Naive thymus-derived CD4-positive, alpha-beta T cell (primary cell): ENCODE measurements around the gene MYO9A. TPM values are rescaled to one million over a fixed set of nuclear protein-coding genes. Genes with fewer than 3 reads are reported as not detected.

Source experiments
- ATAC-seq: fragments of 150-1000 bp; cut with Tn5 transposase; 2 replicates; pipeline ENCODE4 v1.10.0; 2021; ENCODE audit warnings: mild to moderate bottlenecking, moderate library complexity
- CTCF ChIA-PET: fragments of 350-600 bp; sonication (Branson Sonifier 250); formaldehyde crosslinking; loops from one replicate; lab custom pipeline; 2021; ENCODE audit warnings: antibody characterized with exemption; lab: Charles Lee
- POLR2A ChIA-PET: fragments of 350-600 bp; sonication (Branson Sonifier 250); formaldehyde crosslinking; loops from one replicate; lab custom pipeline; 2021; ENCODE audit warnings: antibody characterized with exemption, inconsistent platforms; lab: Charles Lee
- DNase-seq, 9 donors: peaks; one replicate each; pipeline versions ENCODE4 v3.0.0 to v3.0.0-alpha.2; 2020 to 2022; ENCODE audit warnings: mixed read lengths in 1 of 9
- H3K27ac ChIP-seq: one replicate; pipeline ENCODE4 v1.7.0; 2013; ENCODE audit warnings: mild to moderate bottlenecking, low read depth, low read length, moderate library complexity
- H3K27me3 ChIP-seq, 2 donors: one replicate each; pipeline ENCODE4 v1.7.0; 2013; ENCODE audit warnings: low read length in 2 of 2, mild to moderate bottlenecking in 2 of 2, moderate library complexity in 2 of 2; ENCODE audit not compliant: control insufficient read depth in 2 of 2, insufficient read depth in 2 of 2
- H3K36me3 ChIP-seq, 3 experiments: 1 replicate in 2 of 3; 2 replicates in 1 of 3; pipeline ENCODE4 v1.7.0; 2013; ENCODE audit warnings: low read length in 3 of 3, mild to moderate bottlenecking in 3 of 3, moderate library complexity in 1 of 3; ENCODE audit not compliant: insufficient read depth in 3 of 3, control insufficient read depth in 2 of 3
- H3K4me1 ChIP-seq, 2 donors: one replicate each; pipeline ENCODE4 v1.7.0; 2013; ENCODE audit warnings: low read length in 2 of 2, mild to moderate bottlenecking in 2 of 2, moderate library complexity in 1 of 2; ENCODE audit not compliant: control insufficient read depth in 2 of 2, insufficient read depth in 2 of 2
- H3K4me3 ChIP-seq: 2 replicates; pipeline ENCODE4 v1.7.0; 2013; ENCODE audit warnings: mild to moderate bottlenecking, low read length
- H3K9me3 ChIP-seq, 3 experiments: 1 replicate in 2 of 3; 2 replicates in 1 of 3; pipeline ENCODE4 v1.7.0; 2013; ENCODE audit warnings: low read length in 3 of 3; ENCODE audit not compliant: control insufficient read depth in 2 of 3
- H3K27ac Mint-ChIP-seq, 9 donors: one replicate each; pipeline ENCODE4 v1.8.0; 2020 to 2022; ENCODE audit warnings: mixed read lengths in 9 of 9, mild to moderate bottlenecking in 8 of 9, moderate library complexity in 5 of 9, inconsistent platforms in 2 of 9
- H3K27me3 Mint-ChIP-seq, 5 donors: one replicate each; pipeline ENCODE4 v1.8.0; 2021 to 2022; ENCODE audit warnings: mixed read lengths in 5 of 5, mild to moderate bottlenecking in 1 of 5
- H3K36me3 Mint-ChIP-seq, 5 donors: one replicate each; pipeline ENCODE4 v1.8.0; 2020 to 2022; ENCODE audit warnings: mixed read lengths in 5 of 5, mild to moderate bottlenecking in 3 of 5, inconsistent platforms in 1 of 5
- H3K4me1 Mint-ChIP-seq, 7 donors: one replicate each; pipeline ENCODE4 v1.8.0; 2020 to 2022; ENCODE audit warnings: mixed read lengths in 7 of 7, mild to moderate bottlenecking in 3 of 7, inconsistent platforms in 1 of 7
- H3K4me3 Mint-ChIP-seq, 10 donors: one replicate each; pipeline ENCODE4 v1.8.0; 2020 to 2022; ENCODE audit warnings: mild to moderate bottlenecking in 10 of 10, mixed read lengths in 10 of 10, moderate library complexity in 6 of 10, inconsistent platforms in 2 of 10
- H3K9me3 Mint-ChIP-seq, 11 donors: one replicate each; pipeline ENCODE4 v1.8.0; 2020 to 2022; ENCODE audit warnings: mixed read lengths in 11 of 11, mild to moderate bottlenecking in 4 of 11, inconsistent platforms in 1 of 11, moderate library complexity in 1 of 11
- intact Hi-C, 2 donors: fragments of 100-400 bp; cut with micrococcal nuclease; formaldehyde crosslinking; loops; one replicate each; pipeline ENCODE4 v1.15.1; 2023
- polyA plus RNA-seq, 2 donors: library from polyadenylated mRNA; unstranded; fragments of 300-500 nt; fragmentation: Illumina TruSeq; gene quantifications; one replicate each; pipeline ENCODE4 v1.2.3, GENCODE V29; 2021
- total RNA-seq, 6 experiments: library from RNA in 5 of 6; stranded (reverse) in 5 of 6; gene quantifications; 1 replicate in 5 of 6; 2 replicates in 1 of 6; pipeline ENCODE4 v1.2.3 and lab custom pipeline; 2021 to 2026

The MYO9A gene
- total and polyA plus RNA-seq, 7 experiments from 2014 or later = 8.4 to 53.3 (median 29.0) TPM

- CTCF ChIA-PET = no interaction called here
- H3K9me3 Mint-ChIP-seq = no peaks in the 10 kb centered on the region
- H3K27me3 Mint-ChIP-seq = no peaks in the 10 kb centered on the region
- no peak for DNase-seq
- POLR2A ChIA-PET = no interaction called here
- Histone ChIP-seq H3K4me3 (no peak overlapping the region), H3K27ac (no peak overlapping the region), H3K36me3 (peaks cover 0 to 8% (median 6%) of the 10 kb centered on the region in 3 experiments), H3K9me3 (no peaks in the 10 kb centered on the region), H3K4me1 (no peaks in the 10 kb centered on the region), H3K27me3 (no peaks in the 10 kb centered on the region)
- H3K4me3 Mint-ChIP-seq = no peak overlapping the region
- no peak overlapping the region for H3K27ac Mint-ChIP-seq
- ATAC-seq = no peak
- peaks cover 4 to 55% (median 33%) of the 10 kb centered on the region in 5 donors for H3K36me3 Mint-ChIP-seq
- intact Hi-C loops = no loop called here
- no peaks in the 10 kb centered on the region for H3K4me1 Mint-ChIP-seq
Measured at GRCh38 chr15:71892335-71892734, 225.6 kb downstream of the MYO9A start.

DNA sequence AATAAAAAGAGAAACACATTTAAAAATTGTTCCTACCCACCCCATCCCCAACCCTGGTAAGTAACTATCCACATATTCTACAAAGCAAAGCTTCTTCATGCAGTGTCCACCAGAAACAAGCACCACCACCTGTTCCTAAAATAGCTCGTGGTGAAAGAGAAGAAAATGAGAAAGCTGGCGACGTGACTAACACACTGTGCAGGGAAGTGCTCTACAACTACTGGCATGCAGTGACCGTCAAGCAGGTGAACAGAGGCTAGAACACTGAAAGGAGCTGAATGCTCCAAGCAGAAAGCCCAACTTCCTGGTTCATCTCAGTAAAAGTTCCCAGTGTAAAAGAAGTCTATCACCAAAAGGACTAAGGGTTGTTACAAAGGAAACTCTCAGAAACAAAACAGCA lies 226.9 kb downstream of the MYO9A start:
- Histone ChIP-seq H3K27ac (no peak overlapping the region), H3K4me1 (no peaks in the 10 kb centered on the region), H3K4me3 (no peak overlapping the region), H3K27me3 (no peaks in the 10 kb centered on the region), H3K36me3 (peaks cover 0 to 10% (median 6%) of the 10 kb centered on the region in 3 experiments), H3K9me3 (no peaks in the 10 kb centered on the region)
- DNase-seq (no peak), ATAC-seq (no peak)
- intact Hi-C loops = no loop called here
- no peaks in the 10 kb centered on the region for H3K27me3 Mint-ChIP-seq
- ChIA-PET CTCF (no interaction called here), POLR2A (no interaction called here)
- no peak overlapping the region for H3K4me3 Mint-ChIP-seq
- no peak overlapping the region for H3K27ac Mint-ChIP-seq
- H3K36me3 Mint-ChIP-seq = peaks cover 5 to 62% (median 40%) of the 10 kb centered on the region in 5 donors
- no peaks in the 10 kb centered on the region for H3K4me1 Mint-ChIP-seq
- H3K9me3 Mint-ChIP-seq = no peaks in the 10 kb centered on the region

GRCh38 chr15:71889947-71890346 lies 228.0 kb downstream of the MYO9A start:
- Histone ChIP-seq H3K27ac (no peak overlapping the region), H3K4me3 (no peak overlapping the region), H3K9me3 (no peaks in the 10 kb centered on the region), H3K27me3 (no peaks in the 10 kb centered on the region), H3K4me1 (no peaks in the 10 kb centered on the region), H3K36me3 (peaks cover 0 to 10% (median 6%) of the 10 kb centered on the region in 3 experiments)
- CTCF ChIA-PET = interaction anchor here (0.6 kb wide), 1 partner anchor 291 kb away, joined by 3 read pairs; no protein-coding TSS in a partner anchor
- Mint-ChIP-seq H3K9me3 (no peaks in the 10 kb centered on the region), H3K4me3 (no peak overlapping the region), H3K36me3 (peaks cover 5 to 70% (median 39%) of the 10 kb centered on the region in 5 donors), H3K27ac (no peak overlapping the region), H3K27me3 (no peaks in the 10 kb centered on the region), H3K4me1 (no peaks in the 10 kb centered on the region)
- intact Hi-C loops = no loop called here
- DNase-seq (no peak), ATAC-seq (no peak)
- POLR2A ChIA-PET = no interaction called here

- CTCF ChIA-PET = interaction anchor here (0.6 kb wide), 1 partner anchor 291 kb away, joined by 3 read pairs; no protein-coding TSS in a partner anchor
Measured at GRCh38 chr15:71889385-71889784, 228.6 kb downstream of the MYO9A start.

DNA sequence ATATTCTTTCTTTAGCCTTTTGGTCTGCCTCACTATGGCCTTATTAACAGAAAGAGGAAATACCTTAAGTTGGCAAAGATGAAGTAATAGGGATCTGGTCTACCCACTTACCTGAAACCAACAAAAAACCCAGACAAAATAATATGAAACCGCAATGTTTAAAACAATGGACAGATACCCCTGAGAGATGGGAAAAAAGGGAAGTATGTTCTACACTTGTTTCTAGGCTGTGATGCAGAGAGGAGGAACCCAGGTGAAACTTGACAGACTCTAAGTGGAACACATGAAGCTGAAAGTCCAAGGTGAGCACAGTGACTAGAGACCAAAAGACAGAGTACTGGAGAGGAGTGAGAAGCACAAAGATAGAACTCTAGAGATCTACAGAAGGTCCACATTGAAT lies 229.2 kb downstream of the MYO9A start:
- no peaks in the 10 kb centered on the region for H3K27me3 Mint-ChIP-seq
- no peak for ATAC-seq
- CTCF ChIA-PET = no interaction called here
- Histone ChIP-seq H3K9me3 (no peaks in the 10 kb centered on the region), H3K27me3 (no peaks in the 10 kb centered on the region), H3K4me3 (no peak overlapping the region), H3K4me1 (no peaks in the 10 kb centered on the region), H3K27ac (no peak overlapping the region), H3K36me3 (peaks cover 0 to 10% (median 6%) of the 10 kb centered on the region in 3 experiments)
- no peaks in the 10 kb centered on the region for H3K4me1 Mint-ChIP-seq
- H3K27ac Mint-ChIP-seq = no peak overlapping the region
- POLR2A ChIA-PET = no interaction called here
- H3K36me3 Mint-ChIP-seq = peaks cover 5 to 69% (median 40%) of the 10 kb centered on the region in 5 donors
- intact Hi-C loops = no loop called here
- no peak overlapping the region for H3K4me3 Mint-ChIP-seq
- DNase-seq = no peak
- H3K9me3 Mint-ChIP-seq = no peaks in the 10 kb centered on the region

More at GRCh38 chr15:71889385-71889784, 228.6 kb downstream of the MYO9A start:
- ATAC-seq (no peak), DNase-seq (no peak)
- Histone ChIP-seq H3K9me3 (no peaks in the 10 kb centered on the region), H3K4me1 (no peaks in the 10 kb centered on the region), H3K27me3 (no peaks in the 10 kb centered on the region), H3K36me3 (peaks cover 0 to 10% (median 6%) of the 10 kb centered on the region in 3 experiments), H3K4me3 (no peak overlapping the region), H3K27ac (no peak overlapping the region)
- intact Hi-C loops = no loop called here
- POLR2A ChIA-PET = no interaction called here
- Mint-ChIP-seq H3K4me3 (no peak overlapping the region), H3K4me1 (no peaks in the 10 kb centered on the region), H3K27ac (no peak overlapping the region), H3K27me3 (no peaks in the 10 kb centered on the region), H3K9me3 (no peaks in the 10 kb centered on the region), H3K36me3 (peaks cover 5 to 69% (median 37%) of the 10 kb centered on the region in 5 donors)

GRCh38 chr15:71885390-71885789 lies 232.6 kb downstream of the MYO9A start:
- Mint-ChIP-seq H3K36me3 (peaks cover under 1 to 71% (median 39%) of the 10 kb centered on the region in 5 donors), H3K4me3 (no peak overlapping the region), H3K9me3 (no peaks in the 10 kb centered on the region), H3K27me3 (no peaks in the 10 kb centered on the region), H3K27ac (no peak overlapping the region), H3K4me1 (no peaks in the 10 kb centered on the region)
- no peak overlapping the region for H3K4me3 ChIP-seq
- H3K27me3 ChIP-seq = no peaks in the 10 kb centered on the region
- DNase-seq (no peak), ATAC-seq (no peak)
- intact Hi-C loops = no loop called here
- CTCF ChIA-PET = no interaction called here
- no peaks in the 10 kb centered on the region for H3K4me1 ChIP-seq
- POLR2A ChIA-PET = no interaction called here
- no peaks in the 10 kb centered on the region for H3K9me3 ChIP-seq
- peaks cover 0 to 10% (median 10%) of the 10 kb centered on the region in 3 experiments for H3K36me3 ChIP-seq
- H3K27ac ChIP-seq = no peak overlapping the region

DNA sequence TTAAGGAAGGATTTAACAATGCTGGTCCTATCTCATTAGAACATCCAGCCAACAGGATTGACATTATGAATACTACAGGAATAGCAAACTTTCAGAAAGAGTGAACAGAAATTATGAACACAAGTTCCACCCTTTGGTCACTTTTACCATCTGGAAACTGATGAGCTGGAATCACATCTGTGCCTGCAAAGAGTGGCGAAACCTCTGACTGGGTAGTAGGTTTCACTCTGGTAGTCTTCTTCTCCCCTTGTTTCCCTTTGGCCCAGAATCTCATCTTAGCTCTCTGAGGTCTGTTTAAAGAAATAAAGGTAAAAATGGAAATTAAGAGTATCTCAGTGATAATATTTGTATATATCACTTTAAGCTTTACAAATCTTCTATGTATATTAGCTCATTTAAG lies 234.5 kb downstream of the MYO9A start:
- Histone ChIP-seq H3K4me1 (no peaks in the 10 kb centered on the region), H3K36me3 (peaks cover 0 to 24% (median 13%) of the 10 kb centered on the region in 3 experiments), H3K27ac (no peak overlapping the region), H3K4me3 (no peak overlapping the region), H3K27me3 (no peaks in the 10 kb centered on the region), H3K9me3 (no peaks in the 10 kb centered on the region)
- CTCF ChIA-PET = no interaction called here
- DNase-seq (no peak), ATAC-seq (no peak)
- H3K27me3 Mint-ChIP-seq = no peaks in the 10 kb centered on the region
- intact Hi-C loops = no loop called here
- H3K27ac Mint-ChIP-seq = no peak overlapping the region
- POLR2A ChIA-PET = no interaction called here
- peaks cover 5 to 78% (median 48%) of the 10 kb centered on the region in 5 donors for H3K36me3 Mint-ChIP-seq
- H3K4me3 Mint-ChIP-seq = no peak overlapping the region
- no peaks in the 10 kb centered on the region for H3K9me3 Mint-ChIP-seq
- H3K4me1 Mint-ChIP-seq = no peaks in the 10 kb centered on the region
